Upper lobe of left lung (tissue), 6 donors: ENCODE data around the gene CCDC3. TPM values are rescaled to one million over a fixed set of nuclear protein-coding genes. Genes with fewer than 3 reads are reported as not detected.

Source experiments
- ATAC-seq, 2 donors: fragments of 200-7000 bp; cut with Tn5 transposase; one replicate each; pipeline ENCODE4 v1.9.1; 2022; ENCODE audit warnings: mild to moderate bottlenecking in 2 of 2, moderate library complexity in 2 of 2; ENCODE audit not compliant: low FRiP score in 2 of 2
- DNase-seq, 2 donors: peaks; one replicate each; pipeline ENCODE4 v3.0.0-alpha.2; 2019 to 2020
- H3K27ac ChIP-seq, 4 donors: fragments of 200-600 bp; sonication (generic); one replicate each; pipeline ENCODE4 v1.5.1; 2016 to 2019
- H3K27me3 ChIP-seq, 4 donors: fragments of 200-600 bp; sonication (generic); one replicate each; pipeline ENCODE4 v1.5.1; 2017 to 2019
- H3K36me3 ChIP-seq, 4 donors: fragments of 200-600 bp; sonication (generic); one replicate each; pipeline ENCODE4 v1.5.1; 2016 to 2019
- H3K4me1 ChIP-seq, 4 donors: fragments of 200-600 bp; sonication (generic); one replicate each; pipeline ENCODE4 v1.5.1; 2018 to 2019
- H3K4me3 ChIP-seq, 4 donors: fragments of 200-600 bp; sonication (generic); one replicate each; pipeline ENCODE4 v1.5.1; 2017 to 2019; ENCODE audit warnings: mild to moderate bottlenecking in 2 of 4, moderate library complexity in 1 of 4
- H3K9me3 ChIP-seq, 4 donors: fragments of 200-600 bp; sonication (generic); one replicate each; pipeline ENCODE4 v1.5.1; 2018 to 2019
- EP300 ChIP-seq, 4 donors: sonication (generic); formaldehyde crosslinking; IDR thresholded peaks; one replicate each; pipeline ENCODE4 v1.5.1; 2017; ENCODE audit warnings: antibody characterized with exemption in 4 of 4, control low read depth in 2 of 4
- POLR2A ChIP-seq, 4 donors: fragments of 450-650 bp; IDR thresholded peaks; one replicate each; pipeline ENCODE4 v1.5.1; 2016 to 2017; ENCODE audit warnings: antibody characterized with exemption in 4 of 4, mild to moderate bottlenecking in 2 of 4
- POLR2AphosphoS5 ChIP-seq, 2 donors: sonication (generic); formaldehyde crosslinking; IDR thresholded peaks; one replicate each; pipeline ENCODE4 v1.5.1; 2017; ENCODE audit warnings: antibody characterized with exemption in 2 of 2
- WGBS, 2 donors: methylation state at CpG; one replicate each; pipeline ENCODE4 v1.1.5; 2017 to 2018; 5-methylcytosine and 5-hydroxymethylcytosine counted together
- total RNA-seq, 6 donors: library from RNA; depleted of rRNA in 4 of 6; stranded (reverse); fragments of >200 nt in 4 of 6; gene quantifications; one replicate each; pipeline versions ENCODE4 v1.1.0 to v1.2.1, GENCODE V29; 2016 to 2021
- TF ChIP-seq, protein P1 (sequence below), 6 experiments: fragments of 450-650 bp in 4 of 6; fragments of 200-600 bp in 2 of 6; sonication (generic) in 2 of 6; IDR thresholded peaks; one replicate each; pipeline ENCODE4 v1.5.1; 2016 to 2019; ENCODE audit warnings: antibody characterized with exemption in 6 of 6
- donor health status: DM: no; HTN: no; CAD: no; lungs with moderate emphysema.
- donor health status: DM: no; HTN: yes; CAD: no; lungs with severe emphysema.

The CCDC3 gene
- total RNA-seq, 6 donors from 2014 or later: 0.98 to 13.1 (median 5.7) TPM

- Histone ChIP-seq H3K4me1 (no peaks in the 10 kb centered on the region), H3K27ac (no peak overlapping the region), H3K27me3 (no peaks in the 10 kb centered on the region), H3K4me3 (no peak overlapping the region), H3K9me3 (no peaks in the 10 kb centered on the region), H3K36me3 (no peaks in the 10 kb centered on the region)
- DNase-seq (no peak), ATAC-seq (no peak)
- TF ChIP-seq, protein P1, sequence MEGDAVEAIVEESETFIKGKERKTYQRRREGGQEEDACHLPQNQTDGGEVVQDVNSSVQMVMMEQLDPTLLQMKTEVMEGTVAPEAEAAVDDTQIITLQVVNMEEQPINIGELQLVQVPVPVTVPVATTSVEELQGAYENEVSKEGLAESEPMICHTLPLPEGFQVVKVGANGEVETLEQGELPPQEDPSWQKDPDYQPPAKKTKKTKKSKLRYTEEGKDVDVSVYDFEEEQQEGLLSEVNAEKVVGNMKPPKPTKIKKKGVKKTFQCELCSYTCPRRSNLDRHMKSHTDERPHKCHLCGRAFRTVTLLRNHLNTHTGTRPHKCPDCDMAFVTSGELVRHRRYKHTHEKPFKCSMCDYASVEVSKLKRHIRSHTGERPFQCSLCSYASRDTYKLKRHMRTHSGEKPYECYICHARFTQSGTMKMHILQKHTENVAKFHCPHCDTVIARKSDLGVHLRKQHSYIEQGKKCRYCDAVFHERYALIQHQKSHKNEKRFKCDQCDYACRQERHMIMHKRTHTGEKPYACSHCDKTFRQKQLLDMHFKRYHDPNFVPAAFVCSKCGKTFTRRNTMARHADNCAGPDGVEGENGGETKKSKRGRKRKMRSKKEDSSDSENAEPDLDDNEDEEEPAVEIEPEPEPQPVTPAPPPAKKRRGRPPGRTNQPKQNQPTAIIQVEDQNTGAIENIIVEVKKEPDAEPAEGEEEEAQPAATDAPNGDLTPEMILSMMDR (IDR thresholded peaks at IDR 0.05): no peak
- 91 to 96% methylated on average over 2 to 3 of the region's 3 CpGs for WGBS, 2 donors
These were observed 53.8 kb downstream of the CCDC3 start for GRCh38 chr10:12947741-12948140.

DNA sequence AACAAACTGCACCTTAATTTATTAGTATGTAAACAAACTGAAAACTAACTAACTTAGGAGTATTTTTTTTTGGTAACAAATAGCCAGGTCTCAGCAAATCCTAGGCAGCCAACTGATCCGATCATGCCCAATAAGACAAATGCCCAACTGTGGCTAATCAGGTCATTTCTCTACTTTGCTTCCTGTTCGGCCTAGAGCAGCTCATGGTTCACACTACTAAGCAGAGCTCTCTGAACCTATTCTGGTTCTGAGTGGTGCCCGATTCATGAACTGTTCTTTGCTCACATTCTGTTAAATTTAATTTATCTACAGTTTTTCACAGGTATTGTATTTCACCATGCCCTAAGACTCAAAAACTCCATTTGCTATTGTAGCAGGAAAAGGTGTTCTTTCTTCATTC lies 55.1 kb downstream of the CCDC3 start:
- no peaks in the 10 kb centered on the region for H3K9me3 ChIP-seq
- TF ChIP-seq EP300 (IDR thresholded peaks at IDR 0.05) (no peak), POLR2A (IDR thresholded peaks at IDR 0.05) (no peak), POLR2AphosphoS5 (IDR thresholded peaks at IDR 0.05) (no peak)
- TF ChIP-seq, protein P1 (IDR thresholded peaks at IDR 0.05): no peak
- no peak overlapping the region for H3K27ac ChIP-seq
- H3K27me3 ChIP-seq: no peaks in the 10 kb centered on the region
- DNase-seq (no peak), ATAC-seq (no peak)
- WGBS, 2 donors: 86 to 88% methylated on average over 3 of the region's 3 CpGs
- no peaks in the 10 kb centered on the region for H3K36me3 ChIP-seq
- H3K4me3 ChIP-seq: no peak overlapping the region
- no peaks in the 10 kb centered on the region for H3K4me1 ChIP-seq

- no peak overlapping the region for H3K27ac ChIP-seq
- ATAC-seq: no peak
- WGBS, 2 donors: 77 to 83% methylated on average over 5 of the region's 5 CpGs
These were observed 55.7 kb downstream of the CCDC3 start for GRCh38 chr10:12945690-12946359.

DNA sequence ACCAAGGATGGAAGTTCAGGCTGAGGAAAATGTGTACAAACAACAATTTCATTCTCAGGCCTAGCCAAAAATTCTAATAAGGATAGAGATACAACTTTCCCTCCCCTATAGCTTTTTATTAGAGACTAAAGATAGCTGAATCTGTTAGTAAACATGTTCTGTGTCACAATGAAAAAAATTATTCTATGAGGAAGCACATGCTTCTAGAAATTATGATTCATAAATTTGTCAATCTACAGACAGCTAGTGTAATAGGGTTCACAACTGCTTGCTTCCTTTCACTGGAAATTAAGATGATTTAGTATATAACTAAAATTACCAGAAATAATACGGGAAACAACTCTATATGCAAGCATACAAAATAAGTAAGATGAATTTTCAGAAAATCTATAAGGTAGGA lies 56.6 kb downstream of the CCDC3 start:
- Histone ChIP-seq H3K27ac (no peak overlapping the region), H3K9me3 (no peaks in the 10 kb centered on the region), H3K4me3 (no peak overlapping the region), H3K4me1 (no peaks in the 10 kb centered on the region), H3K27me3 (no peaks in the 10 kb centered on the region), H3K36me3 (no peaks in the 10 kb centered on the region)
- DNase-seq (no peak), ATAC-seq (no peak)
- no peak for TF ChIP-seq EP300 (IDR thresholded peaks at IDR 0.05)
- TF ChIP-seq, protein P1 (IDR thresholded peaks at IDR 0.05): no peak
- TF ChIP-seq POLR2A (IDR thresholded peaks at IDR 0.05): no peak
- TF ChIP-seq POLR2AphosphoS5 (IDR thresholded peaks at IDR 0.05): no peak
- 80 to 100% methylated on average over 1 of the region's 1 CpG for WGBS, 2 donors

More at GRCh38 chr10:12945690-12946359, 55.7 kb downstream of the CCDC3 start:
- Histone ChIP-seq H3K9me3 (no peaks in the 10 kb centered on the region), H3K27me3 (no peaks in the 10 kb centered on the region), H3K4me1 (no peaks in the 10 kb centered on the region), H3K36me3 (no peaks in the 10 kb centered on the region), H3K4me3 (no peak overlapping the region)
- DNase-seq: no peak
- TF ChIP-seq POLR2AphosphoS5 (IDR thresholded peaks at IDR 0.05) (no peak), EP300 (IDR thresholded peaks at IDR 0.05) (no peak), POLR2A (IDR thresholded peaks at IDR 0.05) (no peak)
- TF ChIP-seq, protein P1 (IDR thresholded peaks at IDR 0.05): no peak

- no peak for ATAC-seq
- WGBS, 2 donors: 80 to 81% methylated on average over 5 of the region's 5 CpGs
- H3K27ac ChIP-seq: no peak overlapping the region
These were observed 58.1 kb downstream of the CCDC3 start for GRCh38 chr10:12943425-12943824.

More at GRCh38 chr10:12943425-12943824, 58.1 kb downstream of the CCDC3 start:
- TF ChIP-seq POLR2A (IDR thresholded peaks at IDR 0.05) (no peak), POLR2AphosphoS5 (IDR thresholded peaks at IDR 0.05) (no peak), EP300 (IDR thresholded peaks at IDR 0.05) (no peak)
- TF ChIP-seq, protein P1 (IDR thresholded peaks at IDR 0.05): no peak
- Histone ChIP-seq H3K9me3 (no peaks in the 10 kb centered on the region), H3K27me3 (no peaks in the 10 kb centered on the region), H3K36me3 (no peaks in the 10 kb centered on the region), H3K4me1 (no peaks in the 10 kb centered on the region), H3K4me3 (no peak overlapping the region)
- DNase-seq: no peak
